Testis (tissue), 3 donors: Measurements from ENCODE around the gene GIPC3. TPM values are rescaled to one million over a fixed set of nuclear protein-coding genes. Genes with fewer than 3 reads are reported as not detected.
A peak's percentile ranks its signal among the peaks of the same experiment; 100 is the strongest.

Source experiments
- DNase-seq: peaks from one replicate; pipeline ENCODE4 v3.0.0-alpha.2; 2019
- H3K27ac ChIP-seq, 2 donors: fragments of 200-600 bp; sonication (generic); one replicate each; pipeline ENCODE4 v1.5.1; 2019
- H3K27me3 ChIP-seq: fragments of 200-600 bp; sonication (generic); one replicate; pipeline ENCODE4 v1.5.1; 2019
- H3K36me3 ChIP-seq: fragments of 200-600 bp; sonication (generic); one replicate; pipeline ENCODE4 v1.5.1; 2017; ENCODE audit warnings: low read depth; ENCODE audit errors: missing control alignments
- H3K4me1 ChIP-seq: fragments of 200-600 bp; sonication (generic); one replicate; pipeline ENCODE4 v1.5.1; 2019
- H3K4me3 ChIP-seq, 2 donors: fragments of 200-600 bp; sonication (generic); one replicate each; pipeline ENCODE4 v1.5.1; 2017 to 2019
- H3K9me3 ChIP-seq: fragments of 200-600 bp; sonication (generic); one replicate; pipeline ENCODE4 v1.5.1; 2017
- CTCF ChIP-seq, 3 experiments: fragments of 450-650 bp in 2 of 3; fragments of 200-600 bp in 1 of 3; sonication (generic) in 1 of 3; IDR thresholded peaks; one replicate each; pipeline ENCODE4 v1.5.1; 2016 to 2019; ENCODE audit warnings: antibody characterized with exemption in 3 of 3, mild to moderate bottlenecking in 2 of 3, moderate library complexity in 1 of 3
- POLR2A ChIP-seq: fragments of 450-650 bp; IDR thresholded peaks from one replicate; pipeline ENCODE4 v1.6.1; 2017; ENCODE audit warnings: antibody characterized with exemption, mild to moderate bottlenecking, moderate library complexity
- WGBS, 2 donors: methylation state at CpG; one replicate each; pipeline ENCODE4 v1.1.5; 2018; 5-methylcytosine and 5-hydroxymethylcytosine counted together
- intact Hi-C: fragments of 100-400 bp; cut with DNase I; formaldehyde crosslinking; loops from one replicate; pipeline ENCODE4 v1.15.1; 2023; ENCODE audit warnings: low total_unique reads
- polyA plus RNA-seq: library from polyadenylated mRNA; stranded (reverse); fragments of 350-450 nt; fragmentation: Illumina TruSeq; extraction: RNeasy Lipid Tissue Mini Kit (QIAGEN cat#74804); gene quantifications from one replicate; pipeline ENCODE4 v1.2.3, GENCODE V29; 2014; ENCODE audit warnings: low read depth, low replicate concordance; ENCODE audit not compliant: insufficient read depth
- total RNA-seq, 2 donors: library from RNA; depleted of rRNA; stranded (reverse); fragments of >200 nt; gene quantifications; one replicate each; pipeline ENCODE4 v1.2.3, GENCODE V29; 2016

The GIPC3 gene
- total and polyA plus RNA-seq, 3 donors from 2014 or later = 0.50 to 1.5 (median 0.87) TPM

- Histone ChIP-seq H3K4me1 (no peaks in the 10 kb centered on the region), H3K27me3 (no peaks in the 10 kb centered on the region), H3K36me3 (no peaks in the 10 kb centered on the region), H3K9me3 (no peaks in the 10 kb centered on the region), H3K4me3 (no peak overlapping the region), H3K27ac (no peak overlapping the region)
- 75 to 76% methylated on average over 10 of the region's 10 CpGs for WGBS, 2 donors
- intact Hi-C loops = no loop called here
- no peak for DNase-seq
- TF ChIP-seq CTCF (IDR thresholded peaks at IDR 0.05) (no peak), POLR2A (no peak)
Observed at GRCh38 chr19:3545669-3546034, 39.6 kb upstream of the GIPC3 start.

GRCh38 chr19:3546119-3546518, 39.2 kb upstream of the GIPC3 start:
- Histone ChIP-seq H3K36me3 (no peaks in the 10 kb centered on the region), H3K4me1 (no peaks in the 10 kb centered on the region), H3K27me3 (no peaks in the 10 kb centered on the region), H3K4me3 (no peak overlapping the region), H3K27ac (no peak overlapping the region), H3K9me3 (no peaks in the 10 kb centered on the region)
- DNase-seq = no peak
- intact Hi-C loops = no loop called here
- WGBS, 2 donors = 94% methylated on average over 23 of the region's 23 CpGs; no CpG with 5 or more reads in 1 of the 2 donors
- TF ChIP-seq POLR2A = no peak
- no peak for TF ChIP-seq CTCF (IDR thresholded peaks at IDR 0.05)

DNA sequence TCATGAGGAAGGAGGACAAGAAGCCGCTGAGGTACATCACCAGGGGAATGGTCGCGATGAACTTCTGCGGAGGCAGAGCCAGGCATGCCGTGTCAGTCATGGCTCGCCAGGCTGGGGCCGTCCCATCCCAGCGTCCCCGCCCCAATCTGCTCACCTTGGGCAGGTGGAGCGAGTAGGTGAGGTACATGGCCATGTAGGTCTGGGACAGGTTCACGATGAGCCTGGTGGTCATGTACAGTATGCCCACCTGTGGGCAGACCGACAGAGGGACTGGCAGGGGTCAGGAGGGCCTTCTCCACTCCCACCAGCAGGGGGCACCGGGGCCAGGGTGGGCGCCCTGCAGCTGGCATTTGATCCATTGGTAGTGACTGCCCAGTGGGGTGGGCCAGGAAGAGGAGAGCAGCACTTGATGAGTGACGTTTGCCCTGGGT, 38.0 kb upstream of the GIPC3 start:
- WGBS, 2 donors = 90 to 94% methylated on average over 10 to 15 of the region's 15 CpGs
- intact Hi-C loops = no loop called here
- Histone ChIP-seq H3K4me1 (no peaks in the 10 kb centered on the region), H3K4me3 (no peak overlapping the region), H3K9me3 (no peaks in the 10 kb centered on the region), H3K27me3 (no peaks in the 10 kb centered on the region), H3K27ac (no peak overlapping the region), H3K36me3 (no peaks in the 10 kb centered on the region)
- no peak for DNase-seq
- TF ChIP-seq POLR2A (no peak), CTCF (IDR thresholded peaks at IDR 0.05) (peak; percentile 10 to 38 (median 23))

GRCh38 chr19:3547767-3548282, 37.5 kb upstream of the GIPC3 start:
- intact Hi-C loops = no loop called here
- no peak overlapping the region for H3K4me3 ChIP-seq
- no peaks in the 10 kb centered on the region for H3K4me1 ChIP-seq
- H3K27me3 ChIP-seq = no peaks in the 10 kb centered on the region
- H3K9me3 ChIP-seq = no peaks in the 10 kb centered on the region
- H3K36me3 ChIP-seq = no peaks in the 10 kb centered on the region
- TF ChIP-seq POLR2A (no peak), CTCF (IDR thresholded peaks at IDR 0.05) (no peak)
- no peak overlapping the region for H3K27ac ChIP-seq
- WGBS, 2 donors = 85 to 95% methylated on average over 12 to 25 of the region's 36 CpGs
- DNase-seq = no peak

DNA sequence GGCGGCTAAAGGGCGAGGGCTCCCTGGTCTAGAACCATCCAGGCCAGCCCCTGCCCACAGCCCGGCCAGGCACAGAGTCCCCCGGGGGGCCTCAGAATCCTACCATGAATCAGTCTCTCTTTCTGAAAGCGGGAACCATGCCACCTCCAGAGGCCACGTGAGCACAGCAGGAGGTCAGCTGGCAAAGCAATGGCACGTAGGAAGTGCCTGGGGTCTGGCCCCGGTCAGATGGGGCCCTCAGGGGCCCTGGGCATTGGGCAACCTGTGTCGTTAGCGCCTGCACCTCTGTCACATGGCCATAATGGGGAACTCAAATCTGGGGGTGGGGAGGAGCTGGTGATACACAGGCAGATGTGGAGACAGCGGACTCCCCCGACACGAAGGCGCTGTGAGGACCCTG, 36.7 kb upstream of the GIPC3 start:
- intact Hi-C loops = no loop called here
- 75 to 100% methylated on average over 2 to 14 of the region's 14 CpGs for WGBS, 2 donors
- Histone ChIP-seq H3K27me3 (no peaks in the 10 kb centered on the region), H3K27ac (no peak overlapping the region), H3K4me3 (no peak overlapping the region), H3K4me1 (no peaks in the 10 kb centered on the region), H3K9me3 (no peaks in the 10 kb centered on the region), H3K36me3 (no peaks in the 10 kb centered on the region)
- no peak for DNase-seq
- TF ChIP-seq CTCF (IDR thresholded peaks at IDR 0.05) (no peak), POLR2A (no peak)
